Fibroblast of mammary gland (primary cell): Measurements from ENCODE around the gene CSN1S1.

Experiments used
- DNase-seq: peaks from one replicate; pipeline ENCODE4 v3.0.0-alpha.2; 2010; ENCODE audit warnings: low read depth
- H3K4me3 ChIP-seq: 2 replicates; pipeline ENCODE4 v1.5.1; 2011; ENCODE audit warnings: low read depth, mild to moderate bottlenecking, low read length, moderate library complexity; ENCODE audit not compliant: control insufficient read depth
- TF ChIP-seq, protein P1 (sequence below): conservative IDR thresholded peaks from 2 replicates; pipeline ENCODE4 v1.5.1; 2011; ENCODE audit warnings: low read depth, low read length, inconsistent platforms; ENCODE audit not compliant: control insufficient read depth, insufficient read depth

The CSN1S1 gene, protein sequence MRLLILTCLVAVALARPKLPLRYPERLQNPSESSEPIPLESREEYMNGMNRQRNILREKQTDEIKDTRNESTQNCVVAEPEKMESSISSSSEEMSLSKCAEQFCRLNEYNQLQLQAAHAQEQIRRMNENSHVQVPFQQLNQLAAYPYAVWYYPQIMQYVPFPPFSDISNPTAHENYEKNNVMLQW

GRCh38 chr4:69930768-69931167 lies at the start of gene CSN1S1:
TSS of gene CSN1S1 (plus strand) at chr4:69931068. CDS start at chr4:69932556, 1,488 bp downstream.
- no peak within 1 kb of the TSS for H3K4me3 ChIP-seq
- DNase-seq: no peak
- TF ChIP-seq, protein P1, sequence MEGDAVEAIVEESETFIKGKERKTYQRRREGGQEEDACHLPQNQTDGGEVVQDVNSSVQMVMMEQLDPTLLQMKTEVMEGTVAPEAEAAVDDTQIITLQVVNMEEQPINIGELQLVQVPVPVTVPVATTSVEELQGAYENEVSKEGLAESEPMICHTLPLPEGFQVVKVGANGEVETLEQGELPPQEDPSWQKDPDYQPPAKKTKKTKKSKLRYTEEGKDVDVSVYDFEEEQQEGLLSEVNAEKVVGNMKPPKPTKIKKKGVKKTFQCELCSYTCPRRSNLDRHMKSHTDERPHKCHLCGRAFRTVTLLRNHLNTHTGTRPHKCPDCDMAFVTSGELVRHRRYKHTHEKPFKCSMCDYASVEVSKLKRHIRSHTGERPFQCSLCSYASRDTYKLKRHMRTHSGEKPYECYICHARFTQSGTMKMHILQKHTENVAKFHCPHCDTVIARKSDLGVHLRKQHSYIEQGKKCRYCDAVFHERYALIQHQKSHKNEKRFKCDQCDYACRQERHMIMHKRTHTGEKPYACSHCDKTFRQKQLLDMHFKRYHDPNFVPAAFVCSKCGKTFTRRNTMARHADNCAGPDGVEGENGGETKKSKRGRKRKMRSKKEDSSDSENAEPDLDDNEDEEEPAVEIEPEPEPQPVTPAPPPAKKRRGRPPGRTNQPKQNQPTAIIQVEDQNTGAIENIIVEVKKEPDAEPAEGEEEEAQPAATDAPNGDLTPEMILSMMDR: no peak

GRCh38 chr4:69881173-69881773 lies 49.6 kb upstream of the CSN1S1 start:
- TF ChIP-seq, protein P1: peak; percentile 95
- DNase-seq: peak; percentile 74
- H3K4me3 ChIP-seq: no peak overlapping the region

- no peak overlapping the region for H3K4me3 ChIP-seq
- TF ChIP-seq, protein P1: no peak
- DNase-seq: no peak
These were observed 48.7 kb upstream of the CSN1S1 start for GRCh38 chr4:69882150-69882549.

DNA sequence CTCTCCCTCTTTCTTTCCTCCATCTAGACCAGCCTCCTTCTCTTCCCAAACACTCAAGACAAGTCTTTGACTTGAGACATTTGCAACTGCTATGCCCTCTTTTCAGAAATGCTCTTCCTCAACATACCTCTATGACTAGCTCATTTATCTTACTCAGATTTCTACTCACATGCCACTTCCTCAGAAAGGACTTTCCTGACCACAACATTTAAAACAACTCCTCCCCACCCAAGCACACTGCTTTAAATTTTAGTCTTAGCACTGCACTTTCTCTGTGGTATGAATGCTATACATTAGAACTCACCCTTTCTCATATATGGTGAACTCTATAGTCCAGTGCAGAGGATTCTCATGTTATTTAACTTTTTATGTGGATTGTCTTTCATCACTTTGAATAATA lies 42.5 kb upstream of the CSN1S1 start:
- DNase-seq: no peak
- no peak overlapping the region for H3K4me3 ChIP-seq
- TF ChIP-seq, protein P1: no peak

- H3K4me3 ChIP-seq: no peak overlapping the region
- TF ChIP-seq, protein P1: no peak
- no peak for DNase-seq
These were observed 36.7 kb upstream of the CSN1S1 start for GRCh38 chr4:69894186-69894585.

DNA sequence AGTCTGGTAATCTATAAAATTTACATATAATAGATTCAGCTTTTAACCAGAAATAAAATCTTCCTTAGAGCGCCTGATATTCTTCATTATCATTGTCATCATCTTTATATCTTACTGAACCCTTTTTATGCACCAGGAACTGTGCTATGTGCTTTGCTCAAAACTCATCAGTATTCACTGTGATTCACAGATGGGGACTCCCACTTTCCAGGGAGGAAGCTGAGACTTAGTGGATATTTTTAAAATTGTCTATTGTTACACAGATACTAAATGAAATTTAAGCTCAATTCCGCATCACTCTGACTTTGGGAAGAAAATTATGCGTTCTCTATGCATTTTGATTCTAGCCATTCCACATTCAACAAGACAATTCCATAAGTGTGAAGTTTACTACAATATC lies 36.1 kb upstream of the CSN1S1 start:
- TF ChIP-seq, protein P1: no peak
- no peak overlapping the region for H3K4me3 ChIP-seq
- DNase-seq: no peak
